ENCODE measurements around the gene TRIM45.

- TF ChIP-seq CTCF (IDR thresholded peaks at IDR 0.05) (no peak), EZH2 (IDR thresholded peaks at IDR 0.05; ENCODE audit: borderline replicate concordance, insufficient read depth, low read depth, low read length, poor library complexity, severe bottlenecking) (no peak)
Observed at GRCh38 chr1:117076648-117077047, 44.9 kb downstream of the TRIM45 start.
